RWPE2 (cell line): Measurements from ENCODE around the gene MAP2K7.
A peak's percentile ranks its signal among the peaks of the same experiment; 100 is the strongest.

Experiments
- ATAC-seq: fragments of 200-7000 bp; cut with Tn5 transposase; 3 replicates; pipeline ENCODE4 v1.9.1; 2021; ENCODE audit warnings: low read depth
- DNase-seq: peaks from one replicate; pipeline ENCODE4 v3.0.0-alpha.2; 2020; ENCODE audit warnings: low spot score
- H3K27ac ChIP-seq: fragments of 450-650 bp; 2 replicates; pipeline ENCODE4 v1.5.1; 2017; ENCODE audit warnings: mild to moderate bottlenecking; ENCODE audit not compliant: poor library complexity, severe bottlenecking
- H3K27me3 ChIP-seq: fragments of 250-450 bp; sonication (Bioruptor Pico); 2 replicates; pipeline ENCODE4 v1.5.1; 2021; ENCODE audit warnings: mild to moderate bottlenecking, moderate library complexity; ENCODE audit not compliant: insufficient read depth, poor library complexity, severe bottlenecking
- H3K36me3 ChIP-seq: fragments of 250-450 bp; sonication (Bioruptor Pico); 2 replicates; pipeline ENCODE4 v1.5.1; 2020; ENCODE audit warnings: low read depth, mild to moderate bottlenecking, moderate library complexity
- H3K4me1 ChIP-seq: fragments of 250-450 bp; sonication (Bioruptor Pico); 2 replicates; pipeline ENCODE4 v1.5.1; 2021; ENCODE audit warnings: mild to moderate bottlenecking, moderate library complexity; ENCODE audit not compliant: insufficient read depth, poor library complexity, severe bottlenecking
- H3K4me3 ChIP-seq: fragments of 250-450 bp; sonication (Bioruptor Pico); 2 replicates; pipeline ENCODE4 v1.5.1; 2021; ENCODE audit warnings: mild to moderate bottlenecking, moderate library complexity; ENCODE audit not compliant: severe bottlenecking
- H3K9me3 ChIP-seq: fragments of 250-450 bp; sonication (Bioruptor Pico); 2 replicates; pipeline ENCODE4 v1.5.1; 2021; ENCODE audit warnings: mild to moderate bottlenecking, moderate library complexity; ENCODE audit not compliant: severe bottlenecking
- TF ChIP-seq, protein P1 (sequence below): fragments of 450-650 bp; IDR thresholded peaks from one replicate; pipeline ENCODE4 v1.5.1; 2017; ENCODE audit warnings: mild to moderate bottlenecking, moderate library complexity; ENCODE audit not compliant: poor library complexity, severe bottlenecking

MAP2K7 gene

DNA sequence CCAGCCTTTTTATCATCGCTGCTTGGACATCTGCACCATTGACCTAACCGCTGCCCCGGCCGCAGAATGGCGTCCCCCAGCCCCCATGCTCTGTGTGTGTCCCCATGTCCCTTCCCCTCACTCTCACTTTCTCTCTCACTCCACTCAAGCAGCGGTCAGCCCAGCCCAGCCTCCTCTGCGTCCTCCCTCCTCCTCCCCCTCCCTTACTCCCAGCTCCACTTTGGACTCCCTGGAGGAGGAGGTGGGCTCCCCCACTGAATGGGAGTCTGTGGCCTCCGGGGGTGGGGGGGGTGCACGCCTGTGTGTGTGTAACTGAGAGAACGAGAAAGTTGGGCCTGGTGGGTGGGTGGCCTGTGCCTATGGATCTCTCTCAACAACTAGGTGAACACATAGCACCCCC, 2.2 kb downstream of the MAP2K7 start:
- Histone ChIP-seq H3K36me3 (peaks cover 22% of the 10 kb centered on the region), H3K27me3 (no peaks in the 10 kb centered on the region), H3K4me3 (no peak overlapping the region), H3K4me1 (peaks cover 13% of the 10 kb centered on the region), H3K27ac (no peak overlapping the region), H3K9me3 (no peaks in the 10 kb centered on the region)
- DNase-seq (no peak), ATAC-seq (no peak)
- TF ChIP-seq, protein P1, sequence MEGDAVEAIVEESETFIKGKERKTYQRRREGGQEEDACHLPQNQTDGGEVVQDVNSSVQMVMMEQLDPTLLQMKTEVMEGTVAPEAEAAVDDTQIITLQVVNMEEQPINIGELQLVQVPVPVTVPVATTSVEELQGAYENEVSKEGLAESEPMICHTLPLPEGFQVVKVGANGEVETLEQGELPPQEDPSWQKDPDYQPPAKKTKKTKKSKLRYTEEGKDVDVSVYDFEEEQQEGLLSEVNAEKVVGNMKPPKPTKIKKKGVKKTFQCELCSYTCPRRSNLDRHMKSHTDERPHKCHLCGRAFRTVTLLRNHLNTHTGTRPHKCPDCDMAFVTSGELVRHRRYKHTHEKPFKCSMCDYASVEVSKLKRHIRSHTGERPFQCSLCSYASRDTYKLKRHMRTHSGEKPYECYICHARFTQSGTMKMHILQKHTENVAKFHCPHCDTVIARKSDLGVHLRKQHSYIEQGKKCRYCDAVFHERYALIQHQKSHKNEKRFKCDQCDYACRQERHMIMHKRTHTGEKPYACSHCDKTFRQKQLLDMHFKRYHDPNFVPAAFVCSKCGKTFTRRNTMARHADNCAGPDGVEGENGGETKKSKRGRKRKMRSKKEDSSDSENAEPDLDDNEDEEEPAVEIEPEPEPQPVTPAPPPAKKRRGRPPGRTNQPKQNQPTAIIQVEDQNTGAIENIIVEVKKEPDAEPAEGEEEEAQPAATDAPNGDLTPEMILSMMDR, result no peak

DNA sequence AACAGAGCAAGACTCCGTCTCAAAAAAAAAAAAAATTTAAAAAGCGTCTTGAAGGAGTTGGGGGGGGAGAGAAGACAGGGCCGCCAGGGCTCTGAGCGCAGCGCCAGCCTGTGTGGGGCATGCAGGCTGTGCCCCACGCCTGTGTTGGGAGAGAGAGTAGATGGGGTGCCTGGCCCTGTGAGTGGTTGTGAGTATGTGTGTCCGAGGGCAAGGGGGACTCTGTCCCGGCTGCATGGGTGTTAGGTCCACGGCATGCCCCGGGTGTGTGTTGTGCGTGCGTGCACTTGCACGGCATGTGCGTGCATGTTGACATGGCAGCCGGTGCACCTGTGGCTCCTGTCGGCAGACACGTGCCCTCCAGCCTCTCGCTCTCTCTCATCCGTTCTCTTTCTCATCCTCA, 3.4 kb downstream of the MAP2K7 start:
- Histone ChIP-seq H3K27ac (no peak overlapping the region), H3K4me1 (peaks cover 8% of the 10 kb centered on the region), H3K4me3 (no peak overlapping the region), H3K27me3 (no peaks in the 10 kb centered on the region), H3K9me3 (no peaks in the 10 kb centered on the region), H3K36me3 (peaks cover 32% of the 10 kb centered on the region)
- DNase-seq (peak; percentile 61), ATAC-seq (no peak)
- TF ChIP-seq, protein P1, result no peak

DNA sequence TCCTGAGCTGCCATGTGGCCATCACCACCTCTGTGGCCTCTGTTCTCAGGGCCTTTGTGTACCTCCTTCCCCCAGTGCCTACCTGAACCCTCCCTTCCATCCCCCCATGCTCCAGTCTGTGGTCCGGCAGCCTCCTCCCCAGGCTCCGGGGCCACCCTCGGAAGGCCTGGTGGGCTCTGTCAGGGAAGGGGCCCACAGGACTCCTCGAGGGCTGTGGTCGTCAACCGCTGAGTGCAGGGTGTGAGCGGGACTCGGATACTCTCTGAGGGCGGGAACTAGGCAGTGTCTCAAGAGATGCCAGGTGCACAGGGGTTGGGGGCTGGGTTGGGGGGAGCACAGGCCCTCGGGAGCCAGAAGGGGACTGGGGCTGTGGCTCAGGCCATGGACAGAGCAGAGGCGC, 3.9 kb downstream of the MAP2K7 start:
- peaks cover 33% of the 10 kb centered on the region for H3K36me3 ChIP-seq
- peak; percentile 47 for DNase-seq
- no peaks in the 10 kb centered on the region for H3K9me3 ChIP-seq
- no peak for ATAC-seq
- no peak overlapping the region for H3K4me3 ChIP-seq
- H3K27me3 ChIP-seq, result no peaks in the 10 kb centered on the region
- peaks cover 5% of the 10 kb centered on the region for H3K4me1 ChIP-seq
- TF ChIP-seq, protein P1, result no peak
- H3K27ac ChIP-seq, result no peak overlapping the region

DNA sequence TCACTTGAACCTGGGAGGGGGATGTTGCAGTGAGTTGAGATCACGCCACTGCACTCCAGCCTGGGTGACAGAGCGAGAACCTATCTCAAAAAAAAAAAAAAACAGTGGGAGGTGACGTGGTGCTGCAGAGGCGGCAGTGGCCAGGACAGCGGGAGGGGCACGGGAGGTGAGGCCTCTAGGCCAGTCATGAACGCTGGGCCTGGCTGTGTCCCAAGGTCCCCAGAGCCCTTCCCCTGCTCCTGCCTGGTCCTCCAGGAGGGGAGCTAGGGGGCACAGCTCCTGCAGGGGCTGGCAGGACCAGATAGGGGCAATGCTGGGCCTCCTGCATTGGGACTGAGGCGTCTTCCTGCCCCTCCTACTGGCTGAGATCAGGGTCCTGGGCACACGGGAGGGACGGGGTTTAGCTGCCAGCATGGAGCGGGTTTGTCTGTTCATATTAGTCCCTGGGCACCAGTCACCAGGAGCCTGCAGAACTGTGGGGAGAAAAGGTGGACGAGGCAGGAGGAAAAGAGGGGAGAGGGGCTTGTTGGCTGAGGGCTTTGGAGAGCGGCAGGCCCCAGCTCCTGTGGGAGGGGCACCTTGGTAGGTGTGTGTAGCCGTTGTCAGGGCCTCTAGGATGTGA, 4.5 kb downstream of the MAP2K7 start:
- peaks cover 33% of the 10 kb centered on the region for H3K36me3 ChIP-seq
- no peak for DNase-seq
- no peak overlapping the region for H3K4me3 ChIP-seq
- H3K27ac ChIP-seq, result no peak overlapping the region
- H3K4me1 ChIP-seq, result peaks cover 5% of the 10 kb centered on the region
- no peak for ATAC-seq
- TF ChIP-seq, protein P1, result no peak
- H3K27me3 ChIP-seq, result no peaks in the 10 kb centered on the region
- H3K9me3 ChIP-seq, result no peaks in the 10 kb centered on the region

DNA sequence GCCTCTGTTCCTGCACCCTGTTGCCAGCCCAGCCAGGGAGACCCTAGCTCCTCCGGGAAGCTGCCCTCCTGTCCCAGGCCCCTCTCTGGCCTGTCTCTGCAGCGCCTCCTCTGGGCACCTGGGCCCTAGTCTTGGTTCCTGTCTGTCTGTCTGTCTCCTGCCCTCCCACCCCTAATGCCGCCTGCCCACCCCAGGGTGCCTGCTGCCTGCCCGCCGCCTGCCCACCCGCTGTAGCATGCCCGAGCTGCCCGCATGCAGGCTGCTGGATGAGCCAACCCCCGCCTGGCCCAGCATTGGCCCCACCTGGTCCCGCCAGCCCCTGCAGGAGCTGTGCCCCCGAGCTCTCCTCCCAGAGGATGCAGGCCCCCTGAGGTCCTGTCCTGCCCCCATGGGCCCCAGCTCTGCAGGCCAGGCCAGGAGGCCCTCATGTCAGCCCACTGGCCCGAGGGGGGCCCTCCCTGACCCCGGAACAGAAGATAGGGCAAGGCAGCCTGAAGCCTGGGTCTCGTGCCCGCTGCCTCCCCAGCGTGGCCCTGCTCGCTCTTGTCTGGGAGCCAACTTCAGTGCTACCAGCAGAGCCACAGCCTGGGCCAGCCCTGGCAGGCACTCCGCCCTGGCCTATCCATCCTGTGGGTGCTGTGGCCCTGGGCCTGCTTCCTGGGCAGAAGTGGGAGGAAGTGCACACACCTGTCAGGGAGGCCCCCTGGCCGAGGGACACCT, 5.2 kb downstream of the MAP2K7 start:
- Histone ChIP-seq H3K27ac (no peak overlapping the region), H3K36me3 (peaks cover 33% of the 10 kb centered on the region), H3K4me1 (peaks cover 5% of the 10 kb centered on the region), H3K4me3 (no peak overlapping the region), H3K9me3 (no peaks in the 10 kb centered on the region), H3K27me3 (no peaks in the 10 kb centered on the region)
- TF ChIP-seq, protein P1, result no peak
- DNase-seq (no peak), ATAC-seq (0 out of 3 replicates have a peak, but pooled peaks have one; percentile 16)
